ENCODE data around the gene SGCA. TPM values are rescaled to one million over a fixed set of nuclear protein-coding genes. Genes with fewer than 3 reads are reported as not detected.

The SGCA gene
- total and polyA plus RNA-seq, 2 of the 13 experiments (the other 11 are each of a cell fraction or from before 2014, with no cell fraction given), result not detected

DNA sequence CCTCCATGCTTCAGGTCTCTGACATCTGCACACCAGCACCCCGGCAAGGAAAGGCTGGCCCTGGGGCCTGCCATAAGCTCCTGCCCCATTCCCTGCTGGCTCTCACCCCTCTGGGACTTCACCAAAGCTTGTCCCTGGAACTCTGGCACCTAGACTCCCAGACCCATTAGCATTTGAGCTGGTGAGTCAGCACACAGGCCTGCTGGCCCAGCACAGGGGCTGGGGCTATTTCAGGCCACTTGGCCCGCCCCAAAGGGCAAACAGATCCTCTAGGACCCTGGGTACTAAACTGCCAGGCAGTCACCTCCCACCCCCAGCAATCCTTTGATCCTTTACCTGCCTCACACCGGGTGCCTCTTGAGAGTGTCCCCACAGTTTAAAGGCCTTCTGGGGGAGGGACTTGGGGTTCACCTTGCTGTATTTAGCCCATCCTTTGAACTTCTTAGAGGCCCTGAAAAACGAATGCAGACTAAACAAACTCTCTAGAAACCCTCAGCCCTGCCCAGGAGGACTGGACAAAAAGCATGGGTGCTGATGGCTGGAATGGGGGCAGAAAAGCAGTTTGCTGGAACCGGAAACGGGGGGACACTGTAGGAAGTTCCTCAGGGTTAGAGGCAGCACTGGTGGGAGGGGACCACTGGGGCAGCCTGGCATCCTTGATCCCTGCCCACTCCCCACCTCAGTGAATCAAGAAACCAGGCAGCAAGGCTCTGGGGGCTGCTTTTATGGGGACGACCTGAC is 32.6 kb upstream of the SGCA start (continued):
- TF ChIP-seq NR2F2 (IDR thresholded peaks at IDR 0.05; ENCODE audit: borderline replicate concordance, low read depth), result peak; percentile 52; the same call in 1 of the 2 replicates
- TF ChIP-seq RARG (CRISPR knock-in tag; IDR thresholded peaks at IDR 0.05; ENCODE audit: low read depth), result no peak
- no peak for TF ChIP-seq SRSF4 (IDR thresholded peaks at IDR 0.05; ENCODE audit: low read depth, low read length, poor library complexity, severe bottlenecking)
- no peak for TF ChIP-seq ZBTB34 (CRISPR knock-in tag; IDR thresholded peaks at IDR 0.05)
- TF ChIP-seq CTCF (CRISPR knock-in tag; IDR thresholded peaks at IDR 0.05), result no peak
- peak; percentile 83 for TF ChIP-seq BCL6 (CRISPR knock-in tag; IDR thresholded peaks at IDR 0.05)
- TF ChIP-seq MBD4 (IDR thresholded peaks at IDR 0.05; ENCODE audit: borderline replicate concordance, low read length), result no peak
- no peak for TF ChIP-seq ZFP1 (CRISPR knock-in tag; IDR thresholded peaks at IDR 0.05)
- TF ChIP-seq ZNF543 (CRISPR knock-in tag; IDR thresholded peaks at IDR 0.05), result no peak
- TF ChIP-seq, protein P1, sequence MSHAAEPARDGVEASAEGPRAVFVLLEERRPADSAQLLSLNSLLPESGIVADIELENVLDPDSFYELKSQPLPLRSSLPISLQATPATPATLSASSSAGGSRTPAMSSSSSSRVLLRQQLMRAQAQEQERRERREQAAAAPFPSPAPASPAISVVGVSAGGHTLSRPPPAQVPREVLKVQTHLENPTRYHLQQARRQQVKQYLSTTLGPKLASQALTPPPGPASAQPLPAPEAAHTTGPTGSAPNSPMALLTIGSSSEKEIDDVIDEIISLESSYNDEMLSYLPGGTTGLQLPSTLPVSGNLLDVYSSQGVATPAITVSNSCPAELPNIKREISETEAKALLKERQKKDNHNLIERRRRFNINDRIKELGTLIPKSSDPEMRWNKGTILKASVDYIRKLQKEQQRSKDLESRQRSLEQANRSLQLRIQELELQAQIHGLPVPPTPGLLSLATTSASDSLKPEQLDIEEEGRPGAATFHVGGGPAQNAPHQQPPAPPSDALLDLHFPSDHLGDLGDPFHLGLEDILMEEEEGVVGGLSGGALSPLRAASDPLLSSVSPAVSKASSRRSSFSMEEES (CRISPR knock-in tag; IDR thresholded peaks at IDR 0.05), result no peak
- TF ChIP-seq POLR2G (IDR thresholded peaks at IDR 0.05; ENCODE audit: low read depth, low read length), result peak; percentile 44; the same call in 1 of the 2 replicates
- TF ChIP-seq ZNF30 (CRISPR knock-in tag; IDR thresholded peaks at IDR 0.05), result no peak
- TF ChIP-seq NFYB (CRISPR knock-in tag; IDR thresholded peaks at IDR 0.05), result no peak
- no peak for TF ChIP-seq EEA1 (CRISPR knock-in tag; IDR thresholded peaks at IDR 0.05; ENCODE audit: borderline replicate concordance)
- TF ChIP-seq PREB (CRISPR knock-in tag; IDR thresholded peaks at IDR 0.05), result no peak
- TF ChIP-seq SP2 (CRISPR knock-in tag; IDR thresholded peaks at IDR 0.05), result no peak
- peak; percentile 79 for TF ChIP-seq HNRNPL (IDR thresholded peaks at IDR 0.05; ENCODE audit: low read depth, low read length)
- TF ChIP-seq HIVEP1 (CRISPR knock-in tag; IDR thresholded peaks at IDR 0.05), result no peak
- no peak for TF ChIP-seq ZNF256 (CRISPR knock-in tag; conservative IDR thresholded peaks at IDR 0.05)
- TF ChIP-seq PAWR (CRISPR knock-in tag; IDR thresholded peaks at IDR 0.05; ENCODE audit: borderline replicate concordance), result no peak
- no peak for TF ChIP-seq ZNF274 (CRISPR knock-in tag; IDR thresholded peaks at IDR 0.05)
- no peak for TF ChIP-seq CCAR2 (optimal IDR thresholded peaks at IDR 0.05; ENCODE audit: low read depth, low read length)
- TF ChIP-seq ZNF496 (CRISPR knock-in tag; IDR thresholded peaks at IDR 0.05; ENCODE audit: insufficient replicate concordance), result no peak
